Measurements from ENCODE around the gene TMEM235.

GRCh38 chr17:78226055-78226758 is 5.2 kb upstream of the TMEM235 start:
- TF ChIP-seq CTCF (conservative IDR thresholded peaks at IDR 0.05 in 1 of 2, IDR thresholded peaks at IDR 0.05 in 1 of 2; ENCODE audit: extremely low read depth in 1 of 2, insufficient read depth in 1 of 2, low read depth in 1 of 2, low read length in 2 of 2) (no peak), EZH2 (IDR thresholded peaks at IDR 0.05; ENCODE audit: borderline replicate concordance, low read length) (no peak)

Data from mammary epithelial cell (primary cell).